Testis (tissue), 3 donors: Measurements from ENCODE around the gene BCAS3. TPM values are rescaled to one million over a fixed set of nuclear protein-coding genes. Genes with fewer than 3 reads are reported as not detected.
A peak's percentile ranks its signal among the peaks of the same experiment; 100 is the strongest.
"Not testable (repeated sequence)": the region's sequence is repeated elsewhere in the genome, so short reads cannot be mapped to it uniquely, and the experiment has no call there.

Experiments
- DNase-seq: peaks from one replicate; pipeline ENCODE4 v3.0.0-alpha.2; 2019
- H3K27ac ChIP-seq, 2 donors: fragments of 200-600 bp; sonication (generic); one replicate each; pipeline ENCODE4 v1.5.1; 2019
- H3K27me3 ChIP-seq: fragments of 200-600 bp; sonication (generic); one replicate; pipeline ENCODE4 v1.5.1; 2019
- H3K36me3 ChIP-seq: fragments of 200-600 bp; sonication (generic); one replicate; pipeline ENCODE4 v1.5.1; 2017; ENCODE audit warnings: low read depth; ENCODE audit errors: missing control alignments
- H3K4me1 ChIP-seq: fragments of 200-600 bp; sonication (generic); one replicate; pipeline ENCODE4 v1.5.1; 2019
- H3K4me3 ChIP-seq, 2 donors: fragments of 200-600 bp; sonication (generic); one replicate each; pipeline ENCODE4 v1.5.1; 2017 to 2019
- H3K9me3 ChIP-seq: fragments of 200-600 bp; sonication (generic); one replicate; pipeline ENCODE4 v1.5.1; 2017
- POLR2A ChIP-seq: fragments of 450-650 bp; IDR thresholded peaks from one replicate; pipeline ENCODE4 v1.6.1; 2017; ENCODE audit warnings: antibody characterized with exemption, mild to moderate bottlenecking, moderate library complexity
- WGBS, 2 donors: methylation state at CpG; one replicate each; pipeline ENCODE4 v1.1.5; 2018; 5-methylcytosine and 5-hydroxymethylcytosine counted together
- intact Hi-C: fragments of 100-400 bp; cut with DNase I; formaldehyde crosslinking; loops from one replicate; pipeline ENCODE4 v1.15.1; 2023; ENCODE audit warnings: low total_unique reads
- polyA plus RNA-seq: library from polyadenylated mRNA; stranded (reverse); fragments of 350-450 nt; fragmentation: Illumina TruSeq; extraction: RNeasy Lipid Tissue Mini Kit (QIAGEN cat#74804); gene quantifications from one replicate; pipeline ENCODE4 v1.2.3, GENCODE V29; 2014; ENCODE audit warnings: low read depth, low replicate concordance; ENCODE audit not compliant: insufficient read depth
- total RNA-seq, 2 donors: library from RNA; depleted of rRNA; stranded (reverse); fragments of >200 nt; gene quantifications; one replicate each; pipeline ENCODE4 v1.2.3, GENCODE V29; 2016
- TF ChIP-seq, protein P1 (sequence below), 3 experiments: fragments of 450-650 bp in 2 of 3; fragments of 200-600 bp in 1 of 3; sonication (generic) in 1 of 3; IDR thresholded peaks; one replicate each; pipeline ENCODE4 v1.5.1; 2016 to 2019; ENCODE audit warnings: antibody characterized with exemption in 3 of 3, mild to moderate bottlenecking in 2 of 3, moderate library complexity in 1 of 3

The BCAS3 gene
- total and polyA plus RNA-seq, 3 donors from 2014 or later = 54.8 to 96.7 (median 73.0) TPM

DNA sequence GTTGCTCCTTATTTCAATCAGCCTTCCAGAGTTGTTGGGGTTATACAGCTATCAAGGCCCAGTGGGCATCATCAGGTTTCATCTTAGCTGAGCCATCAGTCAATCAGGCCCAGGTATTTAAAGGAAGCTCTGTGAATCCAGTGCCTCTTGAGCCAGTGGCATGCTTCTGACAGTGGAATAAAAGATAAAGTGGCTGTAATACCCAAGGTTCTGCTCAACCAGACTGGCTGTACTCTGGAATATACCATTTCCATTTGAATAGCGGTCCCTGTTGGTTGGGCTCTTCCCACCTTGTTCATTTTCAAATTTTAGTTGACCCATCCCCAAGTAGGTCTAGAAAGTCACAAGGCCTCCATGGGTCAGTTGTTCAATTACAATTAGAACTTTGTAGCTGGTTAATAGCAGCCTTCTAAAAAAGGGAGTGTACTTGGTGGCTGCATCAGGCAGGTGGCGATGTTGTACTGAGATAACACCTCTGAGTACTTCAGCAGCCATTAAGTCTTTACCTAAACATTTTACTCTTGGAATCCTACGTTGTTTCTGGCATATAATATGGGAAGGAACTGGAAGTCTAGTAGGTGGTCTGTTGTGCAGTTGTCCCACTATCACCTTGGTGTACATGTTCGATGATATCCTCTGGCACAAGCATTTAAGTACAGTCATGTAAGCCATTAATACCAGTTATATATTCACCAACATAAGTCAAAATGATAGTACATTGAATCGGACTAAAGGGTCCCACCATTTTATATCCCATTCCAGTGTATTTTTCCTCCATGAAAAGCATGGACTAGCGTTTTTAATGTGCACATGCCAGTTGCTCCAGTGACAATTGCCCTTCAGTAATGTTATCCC, 294.1 kb downstream of the BCAS3 start:
- Histone ChIP-seq H3K27me3 (no peaks in the 10 kb centered on the region), H3K9me3 (no peaks in the 10 kb centered on the region), H3K27ac (no peak overlapping the region), H3K4me3 (no peak overlapping the region), H3K4me1 (no peaks in the 10 kb centered on the region), H3K36me3 (no peaks in the 10 kb centered on the region)
- 62 to 63% methylated on average over 6 of the region's 6 CpGs for WGBS, 2 donors
- intact Hi-C loops = no loop called here
- TF ChIP-seq POLR2A = no peak
- TF ChIP-seq, protein P1, sequence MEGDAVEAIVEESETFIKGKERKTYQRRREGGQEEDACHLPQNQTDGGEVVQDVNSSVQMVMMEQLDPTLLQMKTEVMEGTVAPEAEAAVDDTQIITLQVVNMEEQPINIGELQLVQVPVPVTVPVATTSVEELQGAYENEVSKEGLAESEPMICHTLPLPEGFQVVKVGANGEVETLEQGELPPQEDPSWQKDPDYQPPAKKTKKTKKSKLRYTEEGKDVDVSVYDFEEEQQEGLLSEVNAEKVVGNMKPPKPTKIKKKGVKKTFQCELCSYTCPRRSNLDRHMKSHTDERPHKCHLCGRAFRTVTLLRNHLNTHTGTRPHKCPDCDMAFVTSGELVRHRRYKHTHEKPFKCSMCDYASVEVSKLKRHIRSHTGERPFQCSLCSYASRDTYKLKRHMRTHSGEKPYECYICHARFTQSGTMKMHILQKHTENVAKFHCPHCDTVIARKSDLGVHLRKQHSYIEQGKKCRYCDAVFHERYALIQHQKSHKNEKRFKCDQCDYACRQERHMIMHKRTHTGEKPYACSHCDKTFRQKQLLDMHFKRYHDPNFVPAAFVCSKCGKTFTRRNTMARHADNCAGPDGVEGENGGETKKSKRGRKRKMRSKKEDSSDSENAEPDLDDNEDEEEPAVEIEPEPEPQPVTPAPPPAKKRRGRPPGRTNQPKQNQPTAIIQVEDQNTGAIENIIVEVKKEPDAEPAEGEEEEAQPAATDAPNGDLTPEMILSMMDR (IDR thresholded peaks at IDR 0.05) = peak in 2 of 3 experiments; percentile 19 to 50
- DNase-seq = no peak

DNA sequence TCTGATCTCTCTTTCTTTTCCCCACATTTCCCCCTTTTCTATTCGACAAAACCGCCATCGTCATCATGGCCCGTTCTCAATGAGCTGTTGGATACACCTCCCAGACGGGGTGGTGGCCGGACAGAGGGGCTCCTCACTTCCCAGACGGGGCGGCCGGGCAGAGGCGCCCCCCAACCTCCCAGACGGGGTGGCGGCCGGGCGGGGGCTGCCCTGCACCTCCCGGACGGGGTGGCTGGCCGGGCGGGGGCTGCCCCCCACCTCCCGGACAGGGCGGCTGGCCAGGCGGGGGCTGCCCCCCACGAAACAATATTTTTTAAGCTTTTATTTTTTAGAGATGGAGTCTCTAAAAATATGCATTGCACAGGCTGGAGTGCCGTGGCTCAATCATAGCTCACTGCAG, 299.2 kb downstream of the BCAS3 start:
- H3K36me3 ChIP-seq, H3K9me3 ChIP-seq, H3K4me3 ChIP-seq, intact Hi-C loops, H3K4me1 ChIP-seq, DNase-seq, H3K27ac ChIP-seq, H3K27me3 ChIP-seq: not testable (repeated sequence)
- WGBS, 2 donors = 94 to 96% methylated on average over 6 to 23 of the region's 23 CpGs

DNA sequence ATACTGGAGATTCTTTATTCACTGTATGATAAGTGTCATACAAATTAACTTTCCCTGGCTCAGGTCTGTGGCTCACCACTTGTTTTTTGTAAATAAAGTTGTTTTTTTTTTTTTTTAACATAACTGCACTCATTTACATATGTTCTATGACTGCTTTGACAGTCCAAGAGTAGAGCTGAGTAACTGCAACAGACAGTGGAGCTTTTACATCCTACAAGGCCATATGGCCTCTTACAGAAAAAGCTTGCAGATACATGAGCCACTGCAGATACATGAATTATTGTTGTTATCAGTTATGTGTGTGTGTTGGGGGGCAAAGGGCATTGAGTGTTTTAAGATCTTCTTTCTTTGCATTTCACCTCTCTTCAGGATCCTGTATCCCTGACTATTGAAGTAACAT, 311.7 kb downstream of the BCAS3 start:
- H3K4me1 ChIP-seq = no peaks in the 10 kb centered on the region

DNA sequence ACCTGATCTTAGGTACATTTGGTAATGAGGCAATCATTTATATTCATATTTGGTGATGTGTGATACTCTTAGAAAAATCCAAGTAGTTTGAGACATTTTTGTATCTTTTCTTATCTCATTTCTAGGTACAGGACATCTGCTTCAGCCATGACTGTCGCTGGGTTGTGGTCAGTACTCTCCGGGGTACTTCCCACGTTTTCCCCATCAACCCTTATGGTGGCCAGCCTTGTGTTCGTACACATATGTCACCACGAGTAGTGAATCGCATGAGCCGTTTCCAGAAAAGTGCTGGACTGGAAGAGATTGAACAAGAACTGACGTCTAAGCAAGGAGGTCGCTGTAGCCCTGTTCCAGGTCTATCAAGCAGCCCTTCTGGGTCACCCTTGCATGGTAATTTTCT, 312.2 kb downstream of the BCAS3 start:
- Histone ChIP-seq H3K4me1 (no peaks in the 10 kb centered on the region), H3K36me3 (no peaks in the 10 kb centered on the region), H3K27me3 (no peaks in the 10 kb centered on the region), H3K27ac (no peak overlapping the region), H3K4me3 (no peak overlapping the region), H3K9me3 (no peaks in the 10 kb centered on the region)
- DNase-seq = no peak
- intact Hi-C loops = no loop called here
- TF ChIP-seq POLR2A = no peak
- TF ChIP-seq, protein P1 (IDR thresholded peaks at IDR 0.05) = no peak
- WGBS, 2 donors = 85 to 92% methylated on average over 9 of the region's 9 CpGs

More for the DNA sequence above, 311.7 kb downstream of the BCAS3 start:
- Histone ChIP-seq H3K9me3 (no peaks in the 10 kb centered on the region), H3K27ac (no peak overlapping the region), H3K36me3 (no peaks in the 10 kb centered on the region), H3K27me3 (no peaks in the 10 kb centered on the region), H3K4me3 (no peak overlapping the region)
- DNase-seq = no peak
- TF ChIP-seq, protein P1 (IDR thresholded peaks at IDR 0.05) = no peak
- TF ChIP-seq POLR2A = no peak
- intact Hi-C loops = no loop called here

DNA sequence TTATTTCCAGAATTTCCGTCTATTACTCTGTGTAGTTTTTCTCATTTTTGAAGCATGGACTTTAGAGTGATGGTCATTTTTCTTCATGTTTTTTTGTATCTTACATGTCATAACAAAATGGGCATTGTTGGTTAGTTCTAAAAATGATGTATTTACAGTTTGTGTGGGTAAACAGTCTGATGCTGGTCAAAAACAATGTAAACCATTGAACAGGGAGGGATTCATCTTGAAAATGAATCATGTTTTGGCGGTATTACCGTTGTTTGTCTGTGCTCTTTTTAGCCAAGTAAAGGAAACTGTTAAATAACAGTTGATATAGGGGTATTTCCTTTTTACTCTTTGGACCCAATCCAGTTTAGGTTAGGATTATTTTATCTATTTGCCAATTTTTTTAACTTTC, 315.8 kb downstream of the BCAS3 start:
- Histone ChIP-seq H3K36me3 (no peaks in the 10 kb centered on the region), H3K4me3 (no peak overlapping the region), H3K27me3 (no peaks in the 10 kb centered on the region), H3K9me3 (no peaks in the 10 kb centered on the region), H3K4me1 (no peaks in the 10 kb centered on the region), H3K27ac (no peak overlapping the region)
- no peak for TF ChIP-seq POLR2A
- WGBS, 2 donors = 89 to 90% methylated on average over 3 of the region's 3 CpGs
- intact Hi-C loops = no loop called here
- DNase-seq = no peak

DNA sequence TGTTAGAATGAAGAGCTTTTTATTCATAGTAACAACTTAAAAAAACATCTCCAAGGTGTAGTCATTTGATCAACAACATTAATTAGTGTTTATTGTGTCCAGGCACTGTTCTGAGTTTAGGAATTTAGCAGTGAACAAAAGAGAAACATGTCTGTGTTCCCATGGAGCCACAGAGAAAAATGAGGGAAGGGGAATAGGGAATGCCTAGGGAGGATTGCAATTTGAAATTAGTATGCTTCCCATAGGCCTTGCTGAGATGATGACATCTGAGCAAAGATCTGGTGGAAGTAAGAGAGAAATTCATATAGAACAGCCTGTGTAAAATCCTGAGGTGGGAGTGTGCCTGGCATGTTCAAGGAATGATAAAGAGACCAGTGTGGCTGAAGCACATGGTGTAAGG, 318.0 kb downstream of the BCAS3 start:
- intact Hi-C loops = no loop called here

More for the DNA sequence above, 318.0 kb downstream of the BCAS3 start:
- Histone ChIP-seq H3K4me3 (no peak overlapping the region), H3K27ac (no peak overlapping the region), H3K27me3 (no peaks in the 10 kb centered on the region), H3K36me3 (no peaks in the 10 kb centered on the region), H3K9me3 (no peaks in the 10 kb centered on the region), H3K4me1 (no peaks in the 10 kb centered on the region)
- DNase-seq = no peak
- TF ChIP-seq, protein P1 (IDR thresholded peaks at IDR 0.05) = no peak
- no peak for TF ChIP-seq POLR2A
